ENCODE measurements around the gene TMEM51. TPM values are rescaled to one million over a fixed set of nuclear protein-coding genes. Genes with fewer than 3 reads are reported as not detected.

The TMEM51 gene
- total RNA-seq, 2 donors from 2014 or later = 12.1 TPM

DNA sequence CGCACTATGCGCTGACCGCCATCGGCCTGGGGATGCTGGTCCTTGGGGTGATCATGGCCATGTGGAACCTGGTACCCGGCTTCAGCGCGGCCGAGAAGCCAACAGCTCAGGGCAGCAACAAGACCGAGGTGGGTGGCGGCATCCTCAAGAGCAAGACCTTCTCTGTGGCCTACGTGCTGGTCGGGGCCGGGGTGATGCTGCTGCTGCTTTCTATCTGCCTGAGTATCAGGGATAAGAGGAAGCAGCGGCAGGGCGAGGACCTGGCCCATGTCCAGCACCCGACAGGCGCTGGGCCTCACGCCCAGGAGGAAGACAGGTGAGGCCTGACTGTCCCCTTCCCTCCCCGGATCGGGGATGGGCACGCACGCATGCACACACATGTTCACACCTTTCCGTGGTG is 61.6 kb downstream of the TMEM51 start:
- WGBS, 2 experiments (ENCODE audit: insufficient coverage in 1 of 2, insufficient read length in 1 of 2) = 96 to 99% methylated on average over 22 to 23 of the region's 23 CpGs
- Histone ChIP-seq H3K9ac (ENCODE audit: extremely low read depth, low read length, poor library complexity, severe bottlenecking) (no peak overlapping the region), H3K27ac (ENCODE audit: low read depth, low read length) (peak overlapping the region; percentile 97), H3K36me3 (ENCODE audit: control insufficient read depth, insufficient read depth, low read length) (peaks cover 20% of the 10 kb centered on the region), H3K27me3 (ENCODE audit: control insufficient read depth, insufficient read depth, low read length, poor library complexity, severe bottlenecking) (no peaks in the 10 kb centered on the region), H3K9me3 (ENCODE audit: control insufficient read depth, low read length) (peaks cover 13% of the 10 kb centered on the region), H3K4me1 (ENCODE audit: control insufficient read depth, insufficient read depth, low read length) (no peaks in the 10 kb centered on the region), H3K4me3 (ENCODE audit: low read length) (no peak overlapping the region)
- Mint-ChIP-seq H3K9me3 (peaks cover 12% of the 10 kb centered on the region), H3K4me3 (no peak overlapping the region), H3K36me3 (ENCODE audit: low read depth) (peaks cover 38% of the 10 kb centered on the region), H3K27ac (no peak overlapping the region), H3K4me1 (no peaks in the 10 kb centered on the region), H3K27me3 (ENCODE audit: insufficient read depth) (no peaks in the 10 kb centered on the region)
- no peak for DNase-seq
- TF ChIP-seq CTCF (conservative IDR thresholded peaks at IDR 0.05) = no peak

DNA sequence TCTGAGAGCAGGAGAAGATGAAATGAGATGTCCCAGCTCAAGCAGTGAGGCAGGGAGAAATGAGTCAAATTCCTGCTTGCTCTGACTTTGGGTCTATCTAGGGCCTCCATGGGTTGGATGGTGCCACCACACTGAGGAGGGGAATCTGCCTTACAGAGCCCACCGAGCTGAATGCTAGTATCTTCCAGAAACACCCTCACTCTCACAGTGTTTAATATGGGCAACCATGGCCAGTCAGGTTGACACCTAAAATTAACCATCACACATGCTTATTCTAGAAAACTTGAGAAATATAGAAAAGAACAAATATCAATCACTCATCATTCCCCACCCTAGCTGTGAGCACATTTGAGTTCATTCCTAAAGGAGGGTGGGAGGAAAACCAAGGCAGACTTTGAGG is 64.1 kb downstream of the TMEM51 start:
- peaks cover 3% of the 10 kb centered on the region for H3K4me1 Mint-ChIP-seq
- peaks cover 12% of the 10 kb centered on the region for H3K9me3 Mint-ChIP-seq
- no peak overlapping the region for H3K27ac Mint-ChIP-seq
- no peak for TF ChIP-seq CTCF (conservative IDR thresholded peaks at IDR 0.05)
- H3K4me1 ChIP-seq (ENCODE audit: control insufficient read depth, insufficient read depth, low read length) = no peaks in the 10 kb centered on the region
- H3K9me3 ChIP-seq (ENCODE audit: control insufficient read depth, low read length) = peaks cover 13% of the 10 kb centered on the region
- no peak overlapping the region for H3K4me3 ChIP-seq (ENCODE audit: low read length)
- H3K36me3 Mint-ChIP-seq (ENCODE audit: low read depth) = peaks cover 47% of the 10 kb centered on the region
- peaks cover 2% of the 10 kb centered on the region for H3K27me3 Mint-ChIP-seq (ENCODE audit: insufficient read depth)
- 86 to 100% methylated on average over 1 of the region's 1 CpG for WGBS, 2 experiments (ENCODE audit: insufficient coverage in 1 of 2, insufficient read length in 1 of 2)
- no peak for DNase-seq
- H3K27ac ChIP-seq (ENCODE audit: low read depth, low read length) = no peak overlapping the region
- H3K36me3 ChIP-seq (ENCODE audit: control insufficient read depth, insufficient read depth, low read length) = peaks cover 22% of the 10 kb centered on the region
- no peak overlapping the region for H3K4me3 Mint-ChIP-seq
- no peaks in the 10 kb centered on the region for H3K27me3 ChIP-seq (ENCODE audit: control insufficient read depth, insufficient read depth, low read length, poor library complexity, severe bottlenecking)
- H3K9ac ChIP-seq (ENCODE audit: extremely low read depth, low read length, poor library complexity, severe bottlenecking) = no peak overlapping the region

DNA sequence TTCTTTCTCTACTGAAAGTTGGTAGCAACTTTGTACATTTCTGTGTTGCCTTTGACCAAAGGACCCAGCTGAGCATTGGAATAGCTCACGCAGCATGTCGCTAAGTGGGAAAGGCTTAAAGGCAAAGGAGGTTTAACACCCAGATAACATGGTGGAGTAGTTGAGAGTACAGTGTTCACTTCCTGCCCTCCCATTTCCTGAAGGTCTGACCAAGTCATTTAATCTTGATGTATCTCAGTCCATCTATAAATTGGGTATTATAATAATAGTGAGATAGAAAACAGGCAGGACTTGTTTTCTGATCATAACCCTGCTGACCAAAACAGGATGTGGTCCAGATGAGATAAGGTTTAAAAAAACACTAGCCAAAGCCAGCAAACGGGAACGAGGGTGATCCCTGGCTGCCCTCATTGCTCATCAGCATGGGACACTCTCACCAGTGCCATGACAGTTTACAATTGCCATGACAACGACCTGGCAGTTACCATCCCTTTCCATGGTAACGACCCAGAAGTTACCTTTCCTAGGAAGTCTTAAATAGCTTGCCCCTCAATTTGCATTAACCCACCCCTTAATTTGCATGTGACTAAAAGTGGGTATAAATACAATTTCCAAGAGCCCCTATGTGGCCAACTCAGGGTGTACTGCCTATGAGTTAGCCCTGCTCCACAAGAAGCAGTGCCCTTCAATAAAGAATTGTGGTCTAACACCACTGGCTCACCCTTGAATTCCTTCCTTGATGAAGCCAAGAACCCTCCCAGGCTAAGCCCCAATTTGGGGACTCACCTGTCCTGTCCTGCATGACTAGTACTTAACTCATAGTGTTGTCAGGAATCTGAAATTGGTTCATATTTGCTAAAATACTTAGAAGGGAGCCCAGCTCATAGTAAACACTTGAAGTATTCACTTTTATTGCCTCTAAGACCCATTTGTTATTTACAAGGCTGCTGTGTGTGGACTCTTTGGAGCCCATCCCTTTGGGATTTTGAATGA is 65.0 kb downstream of the TMEM51 start:
- no peak for TF ChIP-seq CTCF (conservative IDR thresholded peaks at IDR 0.05)
- Histone ChIP-seq H3K4me1 (ENCODE audit: control insufficient read depth, insufficient read depth, low read length) (no peaks in the 10 kb centered on the region), H3K4me3 (ENCODE audit: low read length) (no peak overlapping the region), H3K27ac (ENCODE audit: low read depth, low read length) (no peak overlapping the region), H3K36me3 (ENCODE audit: control insufficient read depth, insufficient read depth, low read length) (peaks cover 22% of the 10 kb centered on the region), H3K9me3 (ENCODE audit: control insufficient read depth, low read length) (peaks cover 13% of the 10 kb centered on the region), H3K9ac (ENCODE audit: extremely low read depth, low read length, poor library complexity, severe bottlenecking) (no peak overlapping the region), H3K27me3 (ENCODE audit: control insufficient read depth, insufficient read depth, low read length, poor library complexity, severe bottlenecking) (no peaks in the 10 kb centered on the region)
- peaks cover 12% of the 10 kb centered on the region for H3K9me3 Mint-ChIP-seq
- H3K27me3 Mint-ChIP-seq (ENCODE audit: insufficient read depth) = peaks cover 2% of the 10 kb centered on the region
- H3K36me3 Mint-ChIP-seq (ENCODE audit: low read depth) = peaks cover 47% of the 10 kb centered on the region
- H3K4me3 Mint-ChIP-seq = no peak overlapping the region
- H3K27ac Mint-ChIP-seq = no peak overlapping the region
- 93 to 100% methylated on average over 4 to 6 of the region's 6 CpGs for WGBS, 2 experiments (ENCODE audit: insufficient coverage in 1 of 2, insufficient read length in 1 of 2)
- H3K4me1 Mint-ChIP-seq = peaks cover 3% of the 10 kb centered on the region
- no peak for DNase-seq
